Calu3 (cell line): ENCODE data around the gene CDH11. TPM values are rescaled to one million over a fixed set of nuclear protein-coding genes. Genes with fewer than 3 reads are reported as not detected.

ENCODE experiments used
- BruUV-seq: library from RNA; stranded (reverse); fragments of 400-500 nt; replicated peaks from 2 replicates; lab custom pipeline; 2021; lab: Mats Ljungman, UMichigan
- CTCF ChIA-PET: fragments of 300-600 bp; sonication (Branson Sonifier 250); formaldehyde crosslinking; loops from one replicate; lab custom pipeline; 2022; ENCODE audit warnings: antibody characterized with exemption; lab: Charles Lee
- DNase-seq: peaks from one replicate; pipeline ENCODE4 v3.0.0; 2022
- H3K27ac Mint-ChIP-seq: one replicate; pipeline ENCODE4 v1.8.0; 2022; ENCODE audit warnings: mixed read lengths; ENCODE audit not compliant: unreplicated experiment
- H3K27me3 Mint-ChIP-seq: one replicate; pipeline ENCODE4 v1.8.0; 2022; ENCODE audit warnings: mixed read lengths; ENCODE audit not compliant: unreplicated experiment
- H3K36me3 Mint-ChIP-seq: one replicate; pipeline ENCODE4 v1.8.0; 2022; ENCODE audit warnings: mild to moderate bottlenecking, moderate library complexity, mixed read lengths; ENCODE audit not compliant: insufficient read depth, unreplicated experiment
- H3K4me1 Mint-ChIP-seq: one replicate; pipeline ENCODE4 v1.8.0; 2022; ENCODE audit warnings: mild to moderate bottlenecking, low read depth, mixed read lengths; ENCODE audit not compliant: unreplicated experiment
- H3K4me3 Mint-ChIP-seq: one replicate; pipeline ENCODE4 v1.8.0; 2022; ENCODE audit warnings: mild to moderate bottlenecking, low read depth, moderate library complexity, mixed read lengths; ENCODE audit not compliant: unreplicated experiment
- H3K9me3 Mint-ChIP-seq: one replicate; pipeline ENCODE4 v1.8.0; 2022; ENCODE audit warnings: low read depth, mixed read lengths; ENCODE audit not compliant: unreplicated experiment
- CTCF ChIP-seq: fragments of 200-600 bp; IDR thresholded peaks from one replicate; pipeline ENCODE4 v1.8.0; 2022; ENCODE audit warnings: antibody characterized with exemption; ENCODE audit not compliant: unreplicated experiment
- intact Hi-C: fragments of 100-400 bp; cut with micrococcal nuclease; formaldehyde crosslinking; loops from one replicate; pipeline ENCODE4 v1.10.0; 2022; ENCODE audit not compliant: unreplicated experiment
- total RNA-seq: library from RNA; stranded (reverse); gene quantifications from 2 replicates; pipeline ENCODE4 v1.2.3, GENCODE V29; 2022

Gene CDH11
- total RNA-seq, 1 experiment from 2014 or later: not detected

GRCh38 chr16:64916051-64916450 is 205.8 kb downstream of the CDH11 start:
- CTCF ChIA-PET: no interaction called here
- Mint-ChIP-seq H3K36me3 (no peaks in the 10 kb centered on the region), H3K27ac (no peak overlapping the region), H3K4me3 (no peak overlapping the region), H3K9me3 (peaks cover 13% of the 10 kb centered on the region), H3K27me3 (no peaks in the 10 kb centered on the region), H3K4me1 (no peaks in the 10 kb centered on the region)
- no peak for TF ChIP-seq CTCF
- no TSS peak for BruUV-seq
- DNase-seq: no peak
- intact Hi-C loops: no loop called here

GRCh38 chr16:64910356-64910755 is 211.5 kb downstream of the CDH11 start:
- H3K4me1 Mint-ChIP-seq: no peaks in the 10 kb centered on the region
- peaks cover 14% of the 10 kb centered on the region for H3K9me3 Mint-ChIP-seq
- H3K27me3 Mint-ChIP-seq: no peaks in the 10 kb centered on the region
- no TSS peak for BruUV-seq
- intact Hi-C loops: no loop called here
- no peak for DNase-seq
- H3K36me3 Mint-ChIP-seq: no peaks in the 10 kb centered on the region
- H3K4me3 Mint-ChIP-seq: no peak overlapping the region
- H3K27ac Mint-ChIP-seq: no peak overlapping the region
- CTCF ChIA-PET: no interaction called here
- TF ChIP-seq CTCF: no peak

GRCh38 chr16:64907844-64908243 is 214.0 kb downstream of the CDH11 start:
- no peak for TF ChIP-seq CTCF
- Mint-ChIP-seq H3K4me3 (no peak overlapping the region), H3K9me3 (peaks cover 16% of the 10 kb centered on the region), H3K27me3 (no peaks in the 10 kb centered on the region), H3K27ac (no peak overlapping the region), H3K4me1 (no peaks in the 10 kb centered on the region), H3K36me3 (peaks cover 4% of the 10 kb centered on the region)
- DNase-seq: no peak
- CTCF ChIA-PET: no interaction called here
- no TSS peak for BruUV-seq
- intact Hi-C loops: no loop called here

GRCh38 chr16:64903770-64904169 is 218.1 kb downstream of the CDH11 start:
- intact Hi-C loops: no loop called here
- no peaks in the 10 kb centered on the region for H3K27me3 Mint-ChIP-seq
- H3K4me3 Mint-ChIP-seq: no peak overlapping the region
- H3K36me3 Mint-ChIP-seq: peaks cover 4% of the 10 kb centered on the region
- H3K27ac Mint-ChIP-seq: no peak overlapping the region
- DNase-seq: no peak
- CTCF ChIA-PET: no interaction called here
- no TSS peak for BruUV-seq
- H3K9me3 Mint-ChIP-seq: peaks cover 25% of the 10 kb centered on the region
- no peaks in the 10 kb centered on the region for H3K4me1 Mint-ChIP-seq
- no peak for TF ChIP-seq CTCF
